A673 (cell line): Measurements from ENCODE around the gene PRRT3.

Experiments used
- EZH2 ChIP-seq: fragments of 200-600 bp; sonication (generic); IDR thresholded peaks from 2 replicates; pipeline ENCODE4 v1.6.1; 2017; ENCODE audit warnings: borderline replicate concordance, low read depth, mild to moderate bottlenecking, mixed read lengths, antibody characterized with exemption, low read length; ENCODE audit not compliant: poor library complexity, severe bottlenecking
- TF ChIP-seq, protein P1 (sequence below): fragments of 300-800, 200-600 bp; sonication (generic); conservative IDR thresholded peaks from 2 replicates; pipeline ENCODE4 v1.5.1; 2017; ENCODE audit warnings: low read depth, mild to moderate bottlenecking, antibody characterized with exemption, low read length, moderate library complexity, mixed read lengths

DNA sequence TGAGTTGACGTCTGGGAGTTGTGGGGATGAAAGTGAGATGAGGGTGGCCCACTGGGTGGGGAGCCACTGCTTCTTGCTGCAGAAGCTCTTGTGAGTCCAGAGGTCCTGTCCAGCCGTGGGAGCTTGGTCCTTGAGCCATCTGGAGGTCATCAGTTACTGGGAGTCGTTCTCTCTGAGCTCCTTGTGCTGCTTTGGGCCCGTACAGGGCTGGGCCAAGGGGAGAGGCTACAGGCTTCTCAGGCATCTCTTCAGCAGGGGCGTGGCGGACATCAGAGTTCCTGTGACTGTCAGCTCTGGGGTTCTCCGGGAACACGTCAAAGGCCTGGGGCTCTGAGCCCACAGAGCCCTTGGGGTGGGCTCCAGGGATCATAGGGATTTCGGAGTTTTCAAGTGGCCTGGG lies 2.6 kb downstream of the PRRT3 start:
- TF ChIP-seq, protein P1, sequence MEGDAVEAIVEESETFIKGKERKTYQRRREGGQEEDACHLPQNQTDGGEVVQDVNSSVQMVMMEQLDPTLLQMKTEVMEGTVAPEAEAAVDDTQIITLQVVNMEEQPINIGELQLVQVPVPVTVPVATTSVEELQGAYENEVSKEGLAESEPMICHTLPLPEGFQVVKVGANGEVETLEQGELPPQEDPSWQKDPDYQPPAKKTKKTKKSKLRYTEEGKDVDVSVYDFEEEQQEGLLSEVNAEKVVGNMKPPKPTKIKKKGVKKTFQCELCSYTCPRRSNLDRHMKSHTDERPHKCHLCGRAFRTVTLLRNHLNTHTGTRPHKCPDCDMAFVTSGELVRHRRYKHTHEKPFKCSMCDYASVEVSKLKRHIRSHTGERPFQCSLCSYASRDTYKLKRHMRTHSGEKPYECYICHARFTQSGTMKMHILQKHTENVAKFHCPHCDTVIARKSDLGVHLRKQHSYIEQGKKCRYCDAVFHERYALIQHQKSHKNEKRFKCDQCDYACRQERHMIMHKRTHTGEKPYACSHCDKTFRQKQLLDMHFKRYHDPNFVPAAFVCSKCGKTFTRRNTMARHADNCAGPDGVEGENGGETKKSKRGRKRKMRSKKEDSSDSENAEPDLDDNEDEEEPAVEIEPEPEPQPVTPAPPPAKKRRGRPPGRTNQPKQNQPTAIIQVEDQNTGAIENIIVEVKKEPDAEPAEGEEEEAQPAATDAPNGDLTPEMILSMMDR: no peak
- TF ChIP-seq EZH2: no peak
